ENCODE measurements around the gene KANSL1.
A peak's percentile ranks its signal among the peaks of the same experiment; 100 is the strongest.
"Not testable (repeated sequence)": the region's sequence is repeated elsewhere in the genome, so short reads cannot be mapped to it uniquely, and the experiment has no call there.

Gene KANSL1

DNA sequence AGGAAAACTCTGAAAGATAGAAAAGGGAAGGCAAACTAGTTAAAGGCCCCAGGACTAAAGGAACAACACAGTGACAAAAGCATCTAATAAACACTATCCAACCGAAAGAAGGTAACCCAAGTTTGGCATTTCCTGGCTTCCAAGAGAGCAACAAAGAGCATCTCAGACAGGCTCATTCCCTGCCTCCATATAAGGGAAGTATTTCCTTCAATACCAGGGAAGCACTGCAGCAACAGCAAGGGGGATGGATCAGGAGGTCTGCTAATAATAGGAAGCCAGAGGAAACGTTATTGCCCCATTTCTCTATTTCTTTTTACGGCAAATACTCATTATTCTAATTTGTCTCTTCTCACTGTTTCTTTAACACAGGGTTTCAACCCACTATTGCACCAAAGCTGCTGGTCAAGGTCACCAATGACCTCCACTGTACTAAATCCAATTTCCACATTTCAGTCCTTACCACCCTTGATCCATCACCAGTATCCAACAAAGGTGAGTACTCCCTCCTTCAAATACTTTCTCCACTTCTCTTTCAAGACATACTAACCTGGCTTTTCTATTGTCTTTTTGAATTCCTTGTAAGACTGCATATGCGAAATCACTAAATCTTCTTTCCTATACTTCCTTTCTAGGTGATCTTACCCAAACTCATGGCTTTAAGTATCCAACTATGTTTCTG lies 86.1 kb downstream of the KANSL1 start:
- DNase-seq = no peak

DNA sequence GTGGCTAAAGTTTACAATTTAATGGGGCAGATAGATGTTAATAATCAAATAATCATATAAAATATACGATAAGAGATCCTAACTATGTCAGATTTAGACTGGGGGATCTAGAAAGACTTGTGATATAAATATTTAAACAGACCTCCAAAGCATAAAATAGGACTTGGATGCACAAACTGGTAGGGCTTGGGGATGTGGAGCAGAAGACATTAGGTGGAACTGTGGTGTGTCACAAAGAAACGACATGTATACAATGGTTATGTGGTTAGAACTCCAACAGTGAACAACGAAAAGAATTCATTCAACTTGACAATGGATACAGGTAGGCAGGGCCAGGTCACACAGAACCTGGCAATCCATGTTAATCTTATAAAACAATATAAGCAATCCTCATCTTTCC lies 90.4 kb downstream of the KANSL1 start:
- not testable (repeated sequence) for DNase-seq

DNA sequence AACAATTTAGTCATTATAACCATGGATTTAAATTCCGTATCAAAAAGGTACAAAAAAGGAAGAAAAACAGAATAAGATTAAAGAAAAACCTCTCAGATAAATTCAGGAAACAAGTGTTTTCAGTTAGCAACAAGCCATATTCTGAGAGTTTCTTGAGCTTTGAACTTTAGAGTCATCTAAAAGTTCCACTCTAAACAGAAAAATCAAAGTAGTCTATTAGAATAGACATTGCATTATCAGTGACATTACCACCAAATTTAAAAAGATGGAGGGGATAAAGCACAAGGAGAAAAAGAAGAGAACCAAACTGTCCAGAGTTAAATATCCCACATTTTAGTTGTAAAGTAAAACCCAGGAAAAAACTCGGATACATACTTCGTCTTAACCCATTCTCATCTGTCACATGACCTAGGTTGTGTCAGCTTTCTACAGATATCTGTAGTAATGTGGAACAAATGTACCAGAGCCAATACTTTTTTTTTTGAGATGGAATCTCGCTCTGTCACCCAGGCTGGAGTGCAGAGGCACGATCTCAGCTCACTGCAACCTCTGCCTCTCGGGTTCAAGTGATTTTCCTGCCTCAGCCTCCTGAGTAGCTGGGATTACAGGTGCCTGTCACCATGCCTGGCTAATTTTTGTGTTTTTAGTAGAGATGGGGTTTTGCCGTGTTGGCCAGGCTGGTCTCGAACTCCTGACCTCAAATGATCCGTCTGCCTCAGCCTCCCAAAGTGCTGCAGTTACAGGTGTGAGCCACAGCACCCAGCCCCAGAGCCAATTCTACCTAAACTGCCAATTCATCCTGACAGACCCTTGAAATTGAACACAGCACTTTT lies 91.2 kb downstream of the KANSL1 start:
- not testable (repeated sequence) for DNase-seq

DNA sequence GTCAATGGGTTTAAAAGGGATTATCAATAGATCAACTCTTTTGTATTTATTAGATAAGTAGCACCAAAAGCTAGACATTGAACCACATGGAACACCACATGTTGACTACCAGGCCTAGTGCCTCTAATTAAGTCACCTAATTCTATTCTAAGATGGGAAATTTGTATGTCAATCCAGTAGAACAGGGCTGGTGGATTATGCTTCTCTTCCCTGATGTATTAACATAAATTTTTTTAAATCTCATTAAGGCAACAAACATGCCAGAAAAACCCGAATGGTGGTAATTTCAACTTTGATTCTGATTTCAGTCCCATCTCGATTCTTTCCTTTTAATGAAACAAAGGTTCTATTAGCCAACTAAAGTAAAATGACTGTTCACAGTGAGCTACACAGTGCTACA lies 92.6 kb downstream of the KANSL1 start:
- DNase-seq = no peak

DNA sequence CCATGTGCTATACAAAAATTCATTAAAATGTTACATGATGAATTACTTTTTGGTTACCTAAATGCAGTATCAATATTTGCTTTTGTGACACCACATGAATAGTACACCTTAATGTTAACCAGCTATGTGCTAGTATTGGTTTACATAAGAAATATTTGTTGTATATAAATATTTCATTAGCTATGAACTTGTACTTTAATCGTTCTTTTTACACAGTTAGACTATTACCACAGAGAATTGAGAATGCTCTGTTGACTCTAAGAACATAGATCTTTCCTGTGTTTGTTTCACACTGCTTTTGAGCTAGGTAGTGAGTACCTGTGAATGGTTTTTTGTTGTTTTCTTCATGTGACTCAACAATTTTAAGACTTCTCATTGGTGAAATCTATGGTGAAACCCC lies 93.4 kb downstream of the KANSL1 start:
- DNase-seq = no peak

DNA sequence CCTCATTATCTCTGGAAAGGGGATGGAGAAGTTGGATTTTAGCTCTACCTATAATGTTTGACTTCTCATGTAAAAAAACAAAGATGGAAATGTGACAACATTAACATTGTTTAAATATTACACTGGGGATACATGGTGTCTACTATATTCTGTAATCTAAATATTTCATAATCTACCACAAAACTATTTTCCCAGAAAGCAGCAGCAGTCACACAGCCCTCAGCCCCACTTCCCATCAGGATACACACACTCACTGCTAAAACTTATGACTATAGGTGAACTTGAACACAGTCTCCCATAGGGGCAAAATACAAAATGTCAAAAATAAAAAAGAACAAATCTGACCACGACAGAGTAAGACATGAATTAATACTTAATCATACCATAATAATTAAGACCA lies 95.7 kb downstream of the KANSL1 start:
- DNase-seq = no peak

DNA sequence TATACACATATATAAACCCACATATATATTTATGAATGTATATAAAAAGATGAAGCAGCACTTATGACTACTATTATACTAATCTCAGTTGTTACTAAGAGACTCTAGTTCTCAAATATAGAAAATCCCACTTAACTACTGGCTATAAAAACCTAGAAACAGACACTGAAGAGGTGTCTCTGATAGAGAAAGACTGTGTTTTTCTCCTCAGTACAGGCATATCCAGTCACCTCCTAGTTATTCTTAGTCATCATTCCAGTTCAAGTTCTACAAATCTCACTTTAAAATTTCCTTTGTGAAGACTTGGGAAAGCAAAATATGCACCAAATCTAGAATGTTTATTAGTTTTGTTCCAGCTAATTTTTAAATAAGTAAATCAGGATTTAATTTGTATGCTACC lies 100.2 kb downstream of the KANSL1 start:
- no peak for DNase-seq

DNA sequence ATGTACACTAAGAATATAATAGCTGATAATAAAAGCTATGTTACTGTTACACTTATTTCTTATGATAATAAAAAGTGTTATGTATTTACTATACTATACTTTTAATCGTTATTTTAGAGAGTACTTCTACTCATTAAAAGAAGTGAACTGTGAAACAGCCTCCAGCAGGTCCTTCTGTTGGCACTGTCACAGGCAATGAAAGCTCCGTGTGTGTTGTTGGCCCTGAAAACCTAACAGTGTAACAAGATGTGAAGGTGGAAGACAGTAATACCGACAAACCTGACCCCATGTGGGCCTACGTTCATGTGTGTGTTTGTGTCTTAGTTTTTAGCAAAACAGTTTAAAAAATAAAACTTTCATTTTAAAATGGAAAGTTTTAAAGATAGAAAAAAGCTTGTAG lies 102.4 kb downstream of the KANSL1 start:
- no peak for DNase-seq

DNA sequence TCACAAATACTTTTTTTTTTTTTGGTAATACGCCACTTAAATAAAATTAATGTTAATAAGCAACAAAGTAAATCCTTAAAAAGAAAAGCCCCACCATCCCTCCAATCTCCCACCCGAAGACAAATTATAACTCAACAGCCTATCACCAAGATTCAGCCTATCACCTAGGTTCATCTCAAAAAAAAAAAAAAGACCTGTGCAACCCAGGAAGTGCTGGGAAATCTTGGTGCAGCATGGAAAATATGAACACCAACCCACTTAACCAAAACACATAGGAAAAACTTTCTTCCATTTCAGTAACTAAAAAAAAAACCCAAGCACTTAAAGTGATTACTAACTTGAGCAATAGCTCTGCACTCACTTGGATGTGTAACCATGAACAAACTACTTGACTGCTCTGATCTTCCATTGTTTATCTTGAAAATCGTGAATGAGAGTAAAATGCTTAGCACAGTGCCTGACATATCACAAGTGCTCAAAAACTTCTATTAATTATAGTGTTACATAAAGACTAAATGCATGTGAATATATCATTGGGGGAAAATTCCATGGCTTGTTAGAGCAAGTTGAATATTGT lies 103.8 kb downstream of the KANSL1 start:
- no peak for DNase-seq

DNA sequence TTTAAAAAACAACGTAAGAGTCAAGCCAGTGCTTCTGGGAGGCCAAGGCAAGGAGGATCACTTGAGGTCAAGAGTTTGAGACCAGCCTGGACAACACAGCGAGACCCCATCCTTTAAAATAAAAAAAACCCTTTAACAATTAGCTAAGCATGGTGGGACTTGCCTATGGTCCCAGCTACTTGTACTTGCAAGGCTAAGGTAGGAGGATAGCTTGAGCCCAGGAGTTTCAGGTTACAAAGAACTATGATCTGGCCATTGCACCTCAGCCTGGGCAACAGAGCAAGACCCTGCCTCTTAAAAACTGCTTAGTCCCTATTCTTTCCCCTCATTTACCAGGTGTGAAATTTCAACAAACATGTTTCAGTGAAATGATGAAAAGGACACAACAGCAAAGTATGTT lies 104.6 kb downstream of the KANSL1 start:
- no peak for DNase-seq

DNA sequence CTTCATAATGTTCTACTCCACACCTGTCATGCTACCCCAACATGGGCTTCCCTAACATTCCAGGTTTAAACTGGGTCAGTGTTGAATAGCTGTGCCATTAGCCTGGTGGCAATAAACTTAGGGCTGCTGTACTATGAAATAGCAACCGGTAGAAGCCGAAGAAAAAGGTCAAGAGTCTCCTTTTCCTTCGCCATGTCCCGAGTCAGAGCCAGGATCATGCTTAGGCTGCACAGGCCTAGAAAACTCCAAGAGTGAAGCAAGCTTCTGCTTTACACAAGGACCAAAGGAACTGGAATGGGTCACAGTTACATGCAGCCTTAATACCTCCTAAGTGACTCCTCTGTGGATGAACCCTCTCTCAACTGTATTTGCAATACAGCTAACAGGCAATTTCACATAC lies 105.4 kb downstream of the KANSL1 start:
- not testable (repeated sequence) for DNase-seq

DNA sequence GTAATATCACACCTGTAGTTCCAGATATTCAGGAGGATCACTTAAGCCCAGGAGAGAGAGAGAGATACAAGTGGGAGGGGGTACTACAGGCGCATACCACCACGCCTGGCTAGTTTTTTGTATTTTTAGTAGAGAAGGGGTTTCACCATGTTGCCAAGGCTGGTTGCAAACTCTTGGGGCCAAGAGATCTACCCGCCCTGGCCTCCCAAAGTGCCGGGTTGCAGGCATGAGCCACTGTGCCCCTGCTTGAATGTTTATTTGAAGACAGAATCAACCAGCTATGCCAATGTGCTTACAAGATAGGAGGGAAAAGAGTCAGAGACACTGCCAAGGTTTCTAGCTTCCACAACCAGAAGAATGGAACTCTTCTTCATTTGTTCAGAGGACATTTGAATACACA lies 106.4 kb downstream of the KANSL1 start:
- DNase-seq = no peak

DNA sequence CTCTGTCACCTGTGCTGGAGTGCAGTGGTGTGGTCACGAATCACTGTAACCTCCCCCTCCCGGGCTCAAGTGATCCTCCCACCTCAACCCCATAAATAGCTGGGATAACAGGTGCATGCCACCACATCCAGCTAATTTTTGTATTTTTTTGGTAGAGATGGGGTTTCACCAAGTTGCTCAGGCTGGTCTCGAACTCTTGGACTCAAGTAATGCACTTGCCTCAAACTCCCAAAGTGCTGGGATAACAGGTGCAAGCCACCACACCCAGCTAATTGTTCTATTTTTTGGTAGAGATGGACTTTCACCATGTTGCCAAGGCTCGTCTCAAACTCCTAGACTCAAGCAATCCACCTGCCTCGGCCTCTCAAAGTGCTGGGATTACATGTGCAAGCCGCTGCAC lies 107.7 kb downstream of the KANSL1 start:
- no peak for DNase-seq

DNA sequence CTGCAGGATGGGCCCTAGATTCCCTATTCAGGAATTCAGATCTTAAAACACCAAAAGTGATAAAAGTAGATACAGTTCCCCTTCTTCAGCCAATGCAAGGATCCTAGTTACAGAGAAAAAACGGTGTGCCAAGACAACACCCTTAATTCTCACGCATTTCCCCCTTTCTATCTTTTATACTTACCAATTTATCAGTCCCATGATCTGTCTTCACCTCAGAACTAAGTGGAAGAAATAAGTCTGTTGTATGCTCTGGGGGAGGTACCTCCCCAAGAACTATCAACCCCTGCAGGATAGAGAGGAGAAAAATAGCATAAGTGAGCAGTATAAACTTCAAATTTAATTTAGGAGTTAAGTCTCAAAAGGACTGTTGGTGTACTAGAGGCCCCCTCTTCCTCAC lies 111.0 kb downstream of the KANSL1 start:
- DNase-seq = no peak

DNA sequence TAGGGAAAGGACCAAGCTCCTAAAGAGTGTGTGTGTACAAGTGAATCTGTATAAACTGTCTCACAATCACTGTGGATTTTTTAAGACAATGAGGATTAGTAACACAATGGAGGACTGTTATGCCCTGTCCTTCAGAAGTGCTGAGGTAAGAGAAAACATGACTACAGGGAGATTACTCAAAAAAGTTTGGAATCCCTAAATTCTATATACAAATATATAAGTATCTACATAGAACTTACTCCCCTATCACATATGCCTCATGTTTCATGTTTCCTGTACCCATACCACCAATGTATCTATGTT lies 112.3 kb downstream of the KANSL1 start:
- DNase-seq = no peak

DNA sequence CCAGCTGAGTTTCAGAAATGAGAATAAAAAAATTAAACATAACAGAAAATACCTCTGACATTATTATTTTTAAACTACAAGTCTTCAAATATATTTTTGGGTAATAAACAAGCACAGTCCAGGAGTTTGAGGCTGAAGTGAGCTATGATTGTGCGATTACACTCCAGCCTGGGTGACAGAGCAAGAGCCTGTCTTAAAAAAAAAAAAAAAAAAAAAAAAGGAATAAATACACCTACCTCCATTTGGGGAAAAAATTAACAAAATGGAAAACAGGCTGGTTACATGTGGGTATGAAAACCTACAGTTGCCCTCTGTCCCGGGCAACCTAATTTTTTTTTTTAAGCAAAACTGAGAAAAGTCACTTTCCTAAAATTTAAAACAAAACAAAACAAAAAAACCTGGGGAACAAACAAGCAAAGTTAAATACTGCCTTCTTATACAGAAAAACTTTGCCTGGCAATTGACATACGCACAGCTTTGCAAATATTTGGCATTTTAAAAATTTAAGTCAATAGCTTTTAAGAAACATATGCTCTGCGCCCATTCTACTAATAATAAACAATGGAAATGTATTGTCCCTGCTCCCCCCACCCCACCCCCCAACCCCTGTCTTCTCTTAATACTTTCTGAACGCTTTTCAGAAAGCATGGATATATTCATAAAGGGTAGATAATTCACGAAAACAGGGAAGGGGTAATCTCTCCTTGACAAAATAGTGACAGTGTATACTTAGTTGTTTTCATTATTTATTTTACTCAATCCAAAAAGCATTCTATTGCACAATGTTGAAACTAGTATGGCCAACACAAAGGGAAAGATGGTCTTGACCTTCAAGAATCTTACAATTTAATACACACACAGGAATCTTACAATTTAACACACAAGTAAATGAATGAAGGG lies 112.9 kb downstream of the KANSL1 start:
- no peak for DNase-seq

DNA sequence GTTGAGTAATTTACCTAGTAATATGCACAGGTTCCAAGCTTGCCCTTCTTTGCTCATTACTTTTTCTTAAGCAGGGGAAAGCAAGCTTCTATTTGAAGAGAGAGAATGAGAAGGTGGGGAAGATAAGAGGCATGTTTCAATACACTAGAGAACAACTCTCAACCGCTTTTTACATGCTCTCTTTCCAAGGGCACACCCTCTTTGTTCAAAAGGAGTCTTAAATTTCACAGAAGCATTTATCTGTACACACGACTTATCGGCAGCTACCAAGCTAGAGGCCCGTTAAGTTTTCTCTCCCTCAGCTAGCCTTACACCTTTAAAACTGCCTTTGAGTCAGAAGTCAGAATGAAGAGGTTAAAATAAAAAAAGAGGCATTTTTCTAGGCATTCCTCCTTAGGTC lies 114.6 kb downstream of the KANSL1 start:
- no peak for DNase-seq

DNA sequence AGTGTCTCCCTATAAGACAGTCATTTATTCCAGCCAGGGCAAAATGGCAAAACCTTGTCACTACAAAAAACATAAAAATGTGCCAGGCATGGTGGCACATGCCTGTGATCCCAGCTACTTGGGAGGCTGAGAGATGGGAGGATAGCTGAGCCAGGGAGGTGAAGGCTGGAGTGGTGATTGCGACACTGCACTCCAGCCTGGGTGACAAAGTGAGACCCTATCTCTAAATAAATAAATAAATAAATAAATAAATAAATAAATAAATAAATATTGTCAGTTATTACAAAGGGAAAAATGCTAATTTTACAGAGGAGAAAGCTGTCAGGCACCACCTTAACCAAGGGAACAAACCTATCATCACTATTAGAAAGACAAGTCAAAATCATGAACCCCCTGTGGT lies 118.7 kb downstream of the KANSL1 start:
- DNase-seq = no peak

DNA sequence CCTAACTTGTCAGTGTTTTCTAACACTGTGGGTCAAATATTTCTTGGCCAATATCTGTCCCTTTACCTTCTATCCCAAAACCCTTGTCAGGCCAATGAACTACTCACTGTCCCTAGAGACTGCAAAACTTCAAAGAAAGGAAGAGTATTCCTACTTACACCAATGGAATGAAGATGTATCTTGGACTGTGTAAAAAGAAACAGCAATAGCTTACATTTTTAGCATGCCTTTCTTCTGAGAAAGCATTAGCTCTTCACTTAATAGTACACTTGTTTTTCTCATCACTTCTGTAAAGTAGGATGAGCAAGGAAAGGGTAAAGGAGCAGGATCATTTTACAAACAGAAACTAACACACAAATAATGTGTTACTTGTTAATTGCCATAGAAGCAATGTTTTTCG lies 120.2 kb downstream of the KANSL1 start:
- DNase-seq = no peak

DNA sequence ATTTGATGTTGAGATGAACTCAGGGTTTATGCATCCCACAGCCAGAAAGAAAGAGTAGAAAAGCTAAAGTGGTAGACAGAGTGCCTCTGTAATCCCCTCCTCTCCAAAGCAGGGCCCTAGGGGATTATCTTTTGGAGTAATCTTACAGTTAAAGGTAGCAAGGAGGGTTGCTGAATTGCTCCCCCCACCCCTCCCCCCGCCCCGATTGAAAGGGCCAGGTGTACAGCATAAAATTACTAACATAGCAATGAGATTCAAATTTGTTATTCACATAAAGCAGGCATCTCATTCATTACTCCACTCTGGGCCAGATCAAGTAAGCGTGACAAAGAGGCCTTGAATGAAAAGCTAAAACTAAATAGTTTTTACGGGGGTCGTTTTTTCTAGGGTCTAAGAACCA lies 121.4 kb downstream of the KANSL1 start:
- peak; percentile 27 for DNase-seq

DNA sequence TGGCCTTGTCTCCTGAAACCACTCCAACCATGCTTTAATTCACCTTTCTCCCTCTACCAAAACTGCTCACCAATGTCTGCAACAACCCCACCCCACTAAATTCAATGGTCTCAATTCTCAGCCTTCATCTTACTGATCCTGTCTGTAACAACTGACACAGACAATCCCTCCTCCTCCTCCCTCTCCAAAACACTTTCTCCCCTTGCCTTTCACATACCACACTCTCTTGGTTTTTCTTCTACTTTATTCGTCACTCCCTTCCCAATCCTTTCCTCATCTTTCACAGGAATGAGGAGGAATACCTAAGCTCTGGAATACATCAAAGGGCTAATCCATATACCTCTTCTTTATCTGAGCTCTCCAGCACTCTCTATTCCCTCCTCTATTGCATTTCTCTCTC lies 128.8 kb downstream of the KANSL1 start:
- no peak for DNase-seq

DNA sequence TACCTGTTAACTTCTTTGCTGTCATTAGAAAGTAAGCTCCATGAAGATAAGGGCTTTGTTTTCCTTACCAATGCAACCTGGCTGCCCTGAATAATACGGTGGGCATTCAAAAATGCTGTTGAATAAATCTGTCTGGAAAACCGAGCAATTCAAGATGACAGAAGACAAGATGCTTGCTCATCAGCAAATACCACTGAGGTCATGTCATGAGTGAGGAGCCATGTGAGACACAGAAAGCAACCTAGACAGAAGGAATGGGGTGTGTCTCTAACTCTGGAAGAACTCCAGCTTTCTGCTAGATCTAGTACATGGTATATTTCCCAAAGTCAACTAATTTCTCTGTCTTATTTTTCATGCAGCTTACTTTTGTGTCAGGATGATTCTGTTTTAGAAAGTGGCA lies 130.0 kb downstream of the KANSL1 start:
- DNase-seq = no peak

DNA sequence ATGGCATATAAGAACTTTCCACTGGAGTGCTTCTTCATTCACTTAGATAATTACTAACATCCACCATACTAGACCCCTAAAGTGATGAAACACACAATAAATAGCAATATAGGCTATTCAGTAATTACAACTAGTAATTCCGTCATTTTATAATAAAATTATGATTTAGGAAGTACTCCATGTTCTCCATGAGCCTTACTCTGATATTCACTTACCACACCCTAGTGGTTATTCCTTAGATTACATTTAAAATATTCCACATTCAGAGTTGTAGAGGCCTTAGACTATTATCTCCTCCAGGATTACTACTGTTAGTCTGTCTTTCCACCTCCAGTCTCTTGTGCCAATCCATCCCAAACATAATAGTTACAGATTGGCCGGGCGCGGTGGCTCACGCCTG lies 131.8 kb downstream of the KANSL1 start:
- peak; percentile 37 for DNase-seq

DNA sequence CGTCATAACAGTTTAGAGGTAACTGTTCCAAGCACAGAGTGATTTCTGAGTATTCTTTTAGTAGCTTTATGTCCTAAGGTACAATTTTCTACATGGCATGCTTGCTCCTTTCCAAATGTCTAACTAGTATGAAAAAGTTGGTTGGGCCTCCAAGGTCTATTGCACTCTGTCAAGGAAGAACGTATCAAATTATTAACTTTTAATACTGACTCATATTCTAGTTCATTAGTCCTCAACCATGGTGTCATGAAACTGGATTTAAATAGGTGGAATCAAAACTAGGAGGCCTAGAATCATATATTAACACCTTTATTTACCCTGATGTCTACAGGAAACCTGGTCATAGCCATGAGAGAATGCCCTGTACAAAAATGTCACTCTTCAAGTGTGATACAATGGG lies 132.8 kb downstream of the KANSL1 start:
- no peak for DNase-seq
